Glutamatergic neuron (in vitro differentiated cells): ENCODE results near the gene CCDC136. TPM values are rescaled to one million over a fixed set of nuclear protein-coding genes. Genes with fewer than 3 reads are reported as not detected.

Experiments
- DNase-seq: peaks from one replicate; pipeline ENCODE4 v3.0.0; 2022
- H3K27ac Mint-ChIP-seq: one replicate; pipeline ENCODE4 v1.8.0; 2020; ENCODE audit warnings: mild to moderate bottlenecking, mixed read lengths, inconsistent platforms; ENCODE audit not compliant: unreplicated experiment
- H3K27me3 Mint-ChIP-seq: one replicate; pipeline ENCODE4 v1.8.0; 2020; ENCODE audit warnings: mild to moderate bottlenecking, moderate library complexity, mixed read lengths, inconsistent platforms; ENCODE audit not compliant: unreplicated experiment
- H3K36me3 Mint-ChIP-seq: one replicate; pipeline ENCODE4 v1.8.0; 2020; ENCODE audit warnings: mild to moderate bottlenecking, mixed read lengths, inconsistent platforms; ENCODE audit not compliant: unreplicated experiment
- H3K4me1 Mint-ChIP-seq: one replicate; pipeline ENCODE4 v1.8.0; 2020; ENCODE audit warnings: mild to moderate bottlenecking, low read depth, mixed read lengths, inconsistent platforms; ENCODE audit not compliant: unreplicated experiment
- H3K4me3 Mint-ChIP-seq: one replicate; pipeline ENCODE4 v1.8.0; 2020; ENCODE audit warnings: mild to moderate bottlenecking, mixed read lengths, inconsistent platforms; ENCODE audit not compliant: unreplicated experiment
- H3K9me3 Mint-ChIP-seq: one replicate; pipeline ENCODE4 v1.8.0; 2020; ENCODE audit warnings: mild to moderate bottlenecking, moderate library complexity, mixed read lengths, inconsistent platforms; ENCODE audit not compliant: unreplicated experiment
- CTCF ChIP-seq: fragments of 200-600 bp; sonication (generic); IDR thresholded peaks from one replicate; pipeline ENCODE4 v1.5.0; 2021; ENCODE audit not compliant: partially characterized antibody, unreplicated experiment
- total RNA-seq: library from RNA; stranded (reverse); fragmentation: NEBNext Ultra II Directional; extraction: Animal tissue kit (Norgen Biotek cat#: 25700); gene quantifications from one replicate; pipeline ENCODE4 v1.2.1, GENCODE V29; 2021; ENCODE audit not compliant: unreplicated experiment

The CCDC136 gene
- total RNA-seq, 1 donor from 2014 or later = 202 TPM

GRCh38 chr7:128757203-128757602 lies 34.6 kb upstream of the CCDC136 start:
- no peak overlapping the region for H3K27ac Mint-ChIP-seq
- H3K9me3 Mint-ChIP-seq = no peaks in the 10 kb centered on the region
- H3K4me3 Mint-ChIP-seq = no peak overlapping the region
- H3K36me3 Mint-ChIP-seq = no peaks in the 10 kb centered on the region
- H3K4me1 Mint-ChIP-seq = peaks cover 19% of the 10 kb centered on the region
- DNase-seq = no peak
- no peak for TF ChIP-seq CTCF
- H3K27me3 Mint-ChIP-seq = peaks cover 3% of the 10 kb centered on the region

DNA sequence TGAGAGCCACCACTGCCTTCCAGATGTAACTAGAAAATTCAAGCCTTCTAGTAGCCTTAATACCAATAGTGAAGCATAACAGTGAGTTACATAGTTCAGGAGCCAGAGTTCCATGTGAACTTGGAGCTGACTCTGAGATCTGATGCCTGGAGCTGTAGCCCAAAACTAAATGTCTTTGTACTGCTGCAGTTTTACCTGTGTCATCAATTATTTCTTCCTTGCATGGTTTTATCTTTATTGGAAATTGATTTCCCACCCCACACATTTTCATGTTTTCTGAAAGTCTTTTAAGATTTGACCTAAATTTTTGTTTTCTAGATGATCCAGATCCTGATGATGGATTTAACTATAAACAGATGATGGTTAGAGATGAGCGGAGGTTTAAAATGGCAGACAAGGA lies 33.2 kb upstream of the CCDC136 start:
- TF ChIP-seq CTCF = no peak
- Mint-ChIP-seq H3K4me1 (peaks cover 19% of the 10 kb centered on the region), H3K9me3 (no peaks in the 10 kb centered on the region), H3K27ac (no peak overlapping the region), H3K36me3 (no peaks in the 10 kb centered on the region), H3K27me3 (peaks cover 3% of the 10 kb centered on the region), H3K4me3 (no peak overlapping the region)
- DNase-seq = no peak

DNA sequence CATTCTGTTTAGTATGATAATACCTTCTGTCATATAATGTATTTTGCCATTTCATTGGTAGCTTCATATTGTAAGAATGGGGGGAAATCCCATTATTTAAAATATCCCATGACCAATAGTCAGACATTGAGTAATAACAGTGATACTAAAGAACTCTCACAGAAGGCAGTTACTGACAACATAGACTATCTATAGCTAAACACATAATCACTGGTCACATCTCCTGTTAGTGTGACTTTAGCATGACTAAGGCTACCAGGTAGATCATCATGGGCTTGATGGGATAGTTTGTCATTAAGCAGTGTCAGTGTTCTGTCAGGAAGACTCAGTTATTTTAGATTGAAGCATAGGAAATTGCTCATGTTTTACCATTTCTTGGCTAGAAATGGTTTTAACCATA lies 32.5 kb upstream of the CCDC136 start:
- H3K36me3 Mint-ChIP-seq = no peaks in the 10 kb centered on the region
- no peak for TF ChIP-seq CTCF
- DNase-seq = no peak
- no peaks in the 10 kb centered on the region for H3K9me3 Mint-ChIP-seq
- H3K4me3 Mint-ChIP-seq = no peak overlapping the region
- H3K27ac Mint-ChIP-seq = no peak overlapping the region
- H3K27me3 Mint-ChIP-seq = peaks cover 2% of the 10 kb centered on the region
- peaks cover 19% of the 10 kb centered on the region for H3K4me1 Mint-ChIP-seq

GRCh38 chr7:128763541-128763940 lies 28.2 kb upstream of the CCDC136 start:
- Mint-ChIP-seq H3K27me3 (no peaks in the 10 kb centered on the region), H3K36me3 (no peaks in the 10 kb centered on the region), H3K27ac (no peak overlapping the region), H3K9me3 (no peaks in the 10 kb centered on the region), H3K4me1 (no peaks in the 10 kb centered on the region), H3K4me3 (no peak overlapping the region)
- no peak for TF ChIP-seq CTCF
- DNase-seq = no peak

DNA sequence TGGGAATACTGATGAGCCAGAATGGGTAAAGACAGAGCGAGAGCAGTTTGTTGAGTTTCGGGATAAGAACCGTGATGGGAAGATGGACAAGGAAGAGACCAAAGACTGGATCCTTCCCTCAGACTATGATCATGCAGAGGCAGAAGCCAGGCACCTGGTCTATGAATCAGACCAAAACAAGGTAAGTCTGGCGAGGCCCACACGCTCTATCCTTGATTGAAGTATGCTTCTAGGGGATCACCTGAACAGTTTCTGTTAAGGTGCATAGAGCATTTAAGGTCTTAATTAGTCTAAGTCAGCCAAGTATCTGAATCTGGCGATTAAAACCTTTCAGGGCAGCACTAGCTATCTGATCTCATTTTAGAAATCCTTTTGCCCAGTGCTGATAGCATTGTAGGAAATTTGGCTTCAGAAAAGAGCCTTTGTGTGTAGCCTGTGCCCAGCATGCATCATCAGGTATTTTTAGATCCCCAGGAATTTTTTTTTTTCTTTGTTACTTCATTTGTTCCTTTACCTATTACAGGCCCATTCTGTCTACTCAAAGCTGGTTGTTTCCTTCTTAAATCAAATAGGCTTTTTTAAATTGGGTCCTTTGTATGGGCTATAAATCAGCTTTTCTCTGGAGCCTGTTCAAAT lies 24.2 kb upstream of the CCDC136 start:
- Mint-ChIP-seq H3K27ac (no peak overlapping the region), H3K36me3 (no peaks in the 10 kb centered on the region), H3K4me1 (no peaks in the 10 kb centered on the region), H3K9me3 (no peaks in the 10 kb centered on the region), H3K4me3 (no peak overlapping the region), H3K27me3 (no peaks in the 10 kb centered on the region)
- no peak for DNase-seq
- no peak for TF ChIP-seq CTCF
